HCT116 (cell line): ENCODE data around the gene EPHX1. TPM values are rescaled to one million over a fixed set of nuclear protein-coding genes. Genes with fewer than 3 reads are reported as not detected.

Source experiments
- ATAC-seq: fragments of 200-7000 bp; cut with Tn5 transposase; 2 replicates; pipeline ENCODE4 v1.9.1; 2020; ENCODE audit warnings: mild to moderate bottlenecking, moderate library complexity
- BruUV-seq: library from RNA; stranded (reverse); fragments of 400-500 nt; replicated peaks from 2 replicates; lab custom pipeline; 2021; lab: Mats Ljungman, UMichigan
- CTCF ChIA-PET: fragments of 300-600 bp; sonication (Branson Sonifier 250); formaldehyde crosslinking; loops from one replicate; lab custom pipeline; 2021; ENCODE audit warnings: antibody characterized with exemption; lab: Charles Lee
- POLR2A ChIA-PET: fragments of 300-600, 350-600 bp; sonication (Branson Sonifier 250); formaldehyde crosslinking; loops from one replicate; lab custom pipeline; 2021; ENCODE audit warnings: antibody characterized with exemption; lab: Charles Lee
- RAD21 ChIA-PET, 2 experiments: fragments of 300-600 bp; sonication (Branson Sonifier 250); formaldehyde crosslinking; loops; one replicate each; lab custom pipeline; 2023; ENCODE audit warnings: low total read pairs in 2 of 2; ENCODE audit not compliant: uncharacterized antibody in 2 of 2, unreplicated experiment in 2 of 2, low non-redundant PET in 1 of 2; lab: Charles Lee
- DNase-seq: peaks from one replicate; pipeline ENCODE4 v3.0.0-alpha.2; 2010; ENCODE audit warnings: low read depth, low spot score
- H2AFZ ChIP-seq: fragments of 200-600 bp; shearing (Covaris generic), sonication (generic); 2 replicates; pipeline ENCODE4 v1.6.1; 2017; ENCODE audit warnings: low read depth, mixed run types, mixed read lengths, antibody characterized with exemption, low read length; ENCODE audit not compliant: poor library complexity, severe bottlenecking
- H3K27ac ChIP-seq: 2 replicates; pipeline ENCODE4 v1.5.1; 2012; ENCODE audit warnings: low read depth, low read length
- H3K27me3 ChIP-seq: fragments of 200-600 bp; sonication (generic); 2 replicates; pipeline ENCODE4 v1.6.1; 2016; ENCODE audit warnings: mixed run types, low read length, mixed read lengths; ENCODE audit not compliant: insufficient read depth
- H3K36me3 ChIP-seq, 2 experiments: fragments of 200-500 bp in 1 of 2; fragments of 200-600 bp in 1 of 2; sonication (Bioruptor generic) in 1 of 2; sonication (generic) in 1 of 2; 2 replicates each; pipeline versions ENCODE4 v1.5.1 to v1.6.1; 2014 to 2016; ENCODE audit warnings: low read length in 2 of 2, inconsistent platforms in 1 of 2, mixed read lengths in 1 of 2, mixed run types in 1 of 2; ENCODE audit not compliant: insufficient read depth in 2 of 2, control insufficient read depth in 1 of 2
- H3K4me1 ChIP-seq, 2 experiments: fragments of 200-600 bp in 1 of 2; sonication (generic) in 1 of 2; 2 replicates each; pipeline versions ENCODE4 v1.5.1 to v1.6.1; 2012 to 2017; ENCODE audit warnings: low read length in 2 of 2, inconsistent platforms in 1 of 2, mild to moderate bottlenecking in 1 of 2, mixed read lengths in 1 of 2, mixed run types in 1 of 2, moderate library complexity in 1 of 2; ENCODE audit not compliant: insufficient read depth in 2 of 2, control insufficient read depth in 1 of 2
- H3K4me2 ChIP-seq: fragments of 200-600 bp; sonication (generic); 2 replicates; pipeline ENCODE4 v1.6.1; 2017; ENCODE audit warnings: mixed run types, low read length, mixed read lengths
- H3K4me3 ChIP-seq, 2 experiments: fragments of 200-600 bp in 1 of 2; sonication (generic) in 1 of 2; replicated peaks in 1 of 2; 2 replicates each; pipeline ENCODE4 v1.5.1; 2011 to 2016; ENCODE audit warnings: low read length in 2 of 2, control low read depth in 1 of 2, low read depth in 1 of 2, mild to moderate bottlenecking in 1 of 2, mixed read lengths in 1 of 2, mixed run types in 1 of 2
- H3K79me2 ChIP-seq: fragments of 200-600 bp; sonication (generic); 2 replicates; pipeline ENCODE4 v1.6.1; 2017; ENCODE audit warnings: mild to moderate bottlenecking, mixed run types, low read length, moderate library complexity, mixed read lengths; ENCODE audit not compliant: insufficient read depth
- H3K9ac ChIP-seq: fragments of 200-600 bp; sonication (generic); 2 replicates; pipeline ENCODE4 v1.6.1; 2016; ENCODE audit warnings: low read length, mixed read lengths
- H3K9me2 ChIP-seq: fragments of 200-600 bp; sonication (generic), shearing (Covaris generic); 2 replicates; pipeline ENCODE4 v1.6.1; 2017; ENCODE audit warnings: mixed run types, mild to moderate bottlenecking, moderate library complexity; ENCODE audit not compliant: insufficient read depth
- H3K9me3 ChIP-seq, 2 experiments: fragments of 200-500 bp in 1 of 2; fragments of 200-600 bp in 1 of 2; sonication (Bioruptor generic) in 1 of 2; sonication (generic) in 1 of 2; 2 replicates each; pipeline ENCODE4 v1.6.1; 2014 to 2017; ENCODE audit warnings: low read length in 2 of 2, mixed read lengths in 2 of 2, inconsistent platforms in 1 of 2, low read depth in 1 of 2, mild to moderate bottlenecking in 1 of 2, mixed run types in 1 of 2, moderate library complexity in 1 of 2; ENCODE audit not compliant: control insufficient read depth in 1 of 2, insufficient read depth in 1 of 2
- H4K20me1 ChIP-seq: fragments of 200-600 bp; sonication (generic), shearing (Covaris generic); 2 replicates; pipeline ENCODE4 v1.6.1; 2017; ENCODE audit warnings: mixed run types, mild to moderate bottlenecking, moderate library complexity; ENCODE audit not compliant: insufficient read depth
- CEBPB ChIP-seq: IDR thresholded peaks from 2 replicates; pipeline ENCODE4 v1.6.1; 2012; ENCODE audit warnings: low read depth
- intact Hi-C: fragments of 100-400 bp; cut with micrococcal nuclease; formaldehyde crosslinking; loops from 2 replicates; pipeline ENCODE4 v1.10.0; 2022
- total RNA-seq: library from RNA; stranded (reverse); gene quantifications from one replicate; pipeline ENCODE4 v1.2.1, GENCODE V29; 2021; ENCODE audit not compliant: unreplicated experiment
- TF ChIP-seq, protein P1 (sequence below), 3 experiments: fragments of 200-600 bp in 1 of 3; sonication (generic) in 1 of 3; IDR thresholded peaks in 2 of 3; conservative IDR thresholded peaks in 1 of 3; 2 replicates each; pipeline ENCODE4 v1.5.1; 2012 to 2017; ENCODE audit warnings: low read depth in 2 of 3, low read length in 2 of 3, antibody characterized with exemption in 1 of 3, borderline replicate concordance in 1 of 3, control low read depth in 1 of 3, mild to moderate bottlenecking in 1 of 3, mixed read lengths in 1 of 3, mixed run types in 1 of 3, moderate library complexity in 1 of 3; ENCODE audit not compliant: insufficient read depth in 1 of 3
- TF ChIP-seq, protein P2 (sequence below): IDR thresholded peaks from 2 replicates; pipeline ENCODE4 v1.6.1; 2012

EPHX1 gene
- total RNA-seq, 1 experiment from 2014 or later: 44.6 TPM

DNA sequence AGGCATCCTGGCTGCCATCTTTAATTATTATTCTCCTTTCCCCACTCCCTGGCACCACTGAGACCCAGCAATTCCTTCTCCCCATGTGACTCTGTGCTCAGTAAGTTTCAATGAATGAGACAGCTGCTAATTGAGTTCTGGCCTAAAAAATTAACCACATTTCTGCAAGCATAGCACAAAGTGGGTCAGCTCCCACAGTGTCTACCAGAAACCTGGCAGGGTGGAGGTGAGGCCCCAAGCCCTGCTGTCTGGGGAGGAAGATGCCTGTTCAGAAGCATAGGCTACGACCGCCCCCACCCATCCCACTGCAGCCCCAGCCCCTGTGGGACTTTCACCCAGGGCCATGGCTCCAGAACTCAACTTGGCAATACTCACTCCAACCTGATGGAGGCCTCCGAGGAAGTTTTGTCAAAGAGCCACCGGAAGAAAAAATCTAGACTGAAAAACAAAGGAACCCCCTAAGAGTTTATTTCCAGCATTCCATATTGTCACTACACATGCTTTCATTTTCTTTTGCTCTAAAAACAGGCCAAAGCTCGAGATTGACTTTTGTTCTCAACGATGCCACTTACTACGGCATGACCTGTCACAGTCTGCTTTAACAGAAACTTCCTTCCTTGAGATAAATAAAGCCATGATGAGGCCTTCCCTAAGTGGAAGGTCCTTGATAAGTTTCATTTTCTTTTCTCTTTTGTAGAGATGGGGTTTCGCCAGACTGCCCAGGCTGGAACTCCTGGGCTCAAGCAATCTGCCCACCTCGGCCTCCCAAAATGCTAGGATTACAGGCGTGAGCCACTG, 45.8 kb downstream of the EPHX1 start:
- intact Hi-C loops: loop anchor here (10.0 kb wide), 1 partner anchor 119 kb away; no protein-coding TSS in a partner anchor
- H3K79me2 ChIP-seq: no peaks in the 10 kb centered on the region
- POLR2A ChIA-PET: no interaction called here
- H3K27ac ChIP-seq: no peak overlapping the region
- no peak overlapping the region for H3K9ac ChIP-seq
- H3K36me3 ChIP-seq: no peaks in the 10 kb centered on the region; a peak in 1 of 4 replicates
- H3K9me3 ChIP-seq: no peaks in the 10 kb centered on the region
- CTCF ChIA-PET: no interaction called here
- no peak overlapping the region for H3K4me3 ChIP-seq
- DNase-seq (no peak), ATAC-seq (no peak)
- H3K27me3 ChIP-seq: no peaks in the 10 kb centered on the region
- H3K4me1 ChIP-seq: no peaks in the 10 kb centered on the region
- H2AFZ ChIP-seq: no peak overlapping the region
- no TSS peak for BruUV-seq
- RAD21 ChIA-PET: no interaction called here
- H3K9me2 ChIP-seq: no peaks in the 10 kb centered on the region
- TF ChIP-seq CEBPB: no peak
- TF ChIP-seq, protein P1, sequence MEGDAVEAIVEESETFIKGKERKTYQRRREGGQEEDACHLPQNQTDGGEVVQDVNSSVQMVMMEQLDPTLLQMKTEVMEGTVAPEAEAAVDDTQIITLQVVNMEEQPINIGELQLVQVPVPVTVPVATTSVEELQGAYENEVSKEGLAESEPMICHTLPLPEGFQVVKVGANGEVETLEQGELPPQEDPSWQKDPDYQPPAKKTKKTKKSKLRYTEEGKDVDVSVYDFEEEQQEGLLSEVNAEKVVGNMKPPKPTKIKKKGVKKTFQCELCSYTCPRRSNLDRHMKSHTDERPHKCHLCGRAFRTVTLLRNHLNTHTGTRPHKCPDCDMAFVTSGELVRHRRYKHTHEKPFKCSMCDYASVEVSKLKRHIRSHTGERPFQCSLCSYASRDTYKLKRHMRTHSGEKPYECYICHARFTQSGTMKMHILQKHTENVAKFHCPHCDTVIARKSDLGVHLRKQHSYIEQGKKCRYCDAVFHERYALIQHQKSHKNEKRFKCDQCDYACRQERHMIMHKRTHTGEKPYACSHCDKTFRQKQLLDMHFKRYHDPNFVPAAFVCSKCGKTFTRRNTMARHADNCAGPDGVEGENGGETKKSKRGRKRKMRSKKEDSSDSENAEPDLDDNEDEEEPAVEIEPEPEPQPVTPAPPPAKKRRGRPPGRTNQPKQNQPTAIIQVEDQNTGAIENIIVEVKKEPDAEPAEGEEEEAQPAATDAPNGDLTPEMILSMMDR (IDR thresholded peaks at IDR 0.05 in 2 of 3, conservative IDR thresholded peaks at IDR 0.05 in 1 of 3; ENCODE audit: borderline replicate concordance in 1 of 3, insufficient read depth in 1 of 3, low read depth in 2 of 3, low read length in 2 of 3): 0 out of 6 replicates have a peak, but pooled peaks of 1 of the 3 experiments have one; percentile 1
- H3K4me2 ChIP-seq: no peak overlapping the region
- no peaks in the 10 kb centered on the region for H4K20me1 ChIP-seq

DNA sequence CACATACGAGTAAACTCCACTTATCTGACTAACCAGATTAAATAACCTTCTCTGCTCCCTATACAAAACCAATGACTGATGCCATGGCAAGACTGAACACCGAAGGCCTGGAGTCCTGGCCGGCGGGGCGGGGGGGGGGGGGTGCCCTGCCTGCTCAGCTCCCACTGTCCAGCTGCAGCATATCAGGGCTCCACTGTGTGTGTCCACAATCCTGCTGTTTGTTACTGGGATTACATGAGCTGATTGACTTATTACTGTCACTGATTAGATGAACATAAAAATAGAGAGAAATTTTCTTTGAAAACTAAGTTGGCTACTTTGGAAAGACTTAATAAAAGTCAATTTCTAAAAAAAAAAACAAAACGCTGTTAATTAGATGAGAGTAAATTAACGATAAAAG, 47.3 kb downstream of the EPHX1 start:
- no peaks in the 10 kb centered on the region for H3K9me2 ChIP-seq
- ATAC-seq: no peak
- H3K79me2 ChIP-seq: no peaks in the 10 kb centered on the region
- RAD21 ChIA-PET: no interaction called here
- H3K36me3 ChIP-seq: peaks cover 0 to 9% of the 10 kb centered on the region in 2 experiments; a peak in 3 of 4 replicates
- no peak overlapping the region for H3K9ac ChIP-seq
- no peak overlapping the region for H2AFZ ChIP-seq
- H3K27ac ChIP-seq: no peak overlapping the region
- CTCF ChIA-PET: no interaction called here
- H4K20me1 ChIP-seq: no peaks in the 10 kb centered on the region
- H3K9me3 ChIP-seq: no peaks in the 10 kb centered on the region
- BruUV-seq: no TSS peak
- H3K4me2 ChIP-seq: no peak overlapping the region
- POLR2A ChIA-PET: no interaction called here
- TF ChIP-seq, protein P2, sequence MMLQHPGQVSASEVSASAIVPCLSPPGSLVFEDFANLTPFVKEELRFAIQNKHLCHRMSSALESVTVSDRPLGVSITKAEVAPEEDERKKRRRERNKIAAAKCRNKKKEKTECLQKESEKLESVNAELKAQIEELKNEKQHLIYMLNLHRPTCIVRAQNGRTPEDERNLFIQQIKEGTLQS: no peak
- TF ChIP-seq, all 23 proteins: peak for 0
- no peak for DNase-seq
- no peak overlapping the region for H3K4me3 ChIP-seq
- intact Hi-C loops: loop anchor here (10.0 kb wide), 1 partner anchor 118 kb away; no protein-coding TSS in a partner anchor
- H3K27me3 ChIP-seq: no peaks in the 10 kb centered on the region
- H3K4me1 ChIP-seq: no peaks in the 10 kb centered on the region
